HepG2 (cell line): ENCODE results near the gene ADAT3. TPM values are rescaled to one million over a fixed set of nuclear protein-coding genes. Genes with fewer than 3 reads are reported as not detected.

Source experiments
- ASH2L ChIP-seq: fragments of 300-600, 200-600 bp; sonication (generic); IDR thresholded peaks from 2 replicates; pipeline ENCODE4 v1.7.0; 2017; ENCODE audit warnings: low read depth, mild to moderate bottlenecking, moderate library complexity, mixed read lengths, low read length; ENCODE audit not compliant: insufficient read length
- BHLHE40 ChIP-seq: IDR thresholded peaks from 2 replicates; pipeline ENCODE4 v1.6.1; 2011; ENCODE audit warnings: low read length, improper control_type of control experiment
- GMEB1 ChIP-seq: sonication (generic); formaldehyde crosslinking; IDR thresholded peaks from 2 replicates; pipeline ENCODE4 v1.5.1; 2020; ENCODE audit warnings: missing genetic modification reagents, mild to moderate bottlenecking, borderline replicate concordance
- HNRNPLL ChIP-seq: fragments of 200-400 bp; formaldehyde crosslinking; IDR thresholded peaks from 2 replicates; pipeline ENCODE4 v1.6.1; 2017; ENCODE audit warnings: mild to moderate bottlenecking, low read depth, low read length; ENCODE audit not compliant: poor library complexity, severe bottlenecking
- LCORL ChIP-seq, 2 experiments: fragments of 450-650 bp in 1 of 2; sonication (generic) in 1 of 2; formaldehyde crosslinking in 1 of 2; IDR thresholded peaks; 2 replicates each; pipeline versions ENCODE4 v1.5.0 to v1.6.1; 2017 to 2020; ENCODE audit warnings: antibody characterized with exemption in 1 of 2, missing genetic modification reagents in 1 of 2
- MXD4 ChIP-seq: IDR thresholded peaks from 2 replicates; pipeline ENCODE4 v1.6.1; 2016; ENCODE audit warnings: mild to moderate bottlenecking, missing biosample characterization, missing genetic modification reagents
- REXO4 ChIP-seq: sonication (generic); formaldehyde crosslinking; IDR thresholded peaks from 2 replicates; pipeline ENCODE4 v1.8.0; 2022; ENCODE audit warnings: missing genetic modification reagents, mild to moderate bottlenecking, borderline replicate concordance
- SALL1 ChIP-seq: sonication (generic); formaldehyde crosslinking; IDR thresholded peaks from 2 replicates; pipeline ENCODE4 v1.8.0; 2022; ENCODE audit warnings: mild to moderate bottlenecking, missing genetic modification reagents
- SAP130 ChIP-seq: IDR thresholded peaks from 2 replicates; pipeline ENCODE4 v1.6.1; 2016; ENCODE audit warnings: low read depth
- SKI ChIP-seq: fragments of 450-650 bp; IDR thresholded peaks from one replicate; pipeline ENCODE4 v1.6.1; 2018; ENCODE audit warnings: mild to moderate bottlenecking; ENCODE audit not compliant: partially characterized antibody
- SKIL ChIP-seq: sonication (generic); formaldehyde crosslinking; IDR thresholded peaks from 2 replicates; pipeline ENCODE4 v1.8.0; 2022; ENCODE audit warnings: missing genetic modification reagents, mild to moderate bottlenecking, moderate library complexity, borderline replicate concordance
- ZNF207 ChIP-seq: fragments of 450-650 bp; IDR thresholded peaks from 2 replicates; pipeline ENCODE4 v1.6.1; 2016; ENCODE audit warnings: antibody characterized with exemption, borderline replicate concordance
- ZNF597 ChIP-seq: sonication (generic); formaldehyde crosslinking; IDR thresholded peaks from 2 replicates; pipeline ENCODE4 v1.5.0; 2020; ENCODE audit warnings: missing genetic modification reagents
- ZNF687 ChIP-seq: sonication (generic); formaldehyde crosslinking; IDR thresholded peaks from 2 replicates; pipeline ENCODE4 v1.5.1; 2020; ENCODE audit warnings: mild to moderate bottlenecking, missing genetic modification reagents, moderate library complexity
- polyA plus RNA-seq, 8 experiments: library from polyadenylated mRNA; depleted of rRNA in 3 of 8; stranded (reverse) in 7 of 8; unstranded in 1 of 8; fragments of >200 nt; fragmentation: Illumina TruSeq in 4 of 8; extraction: Trizol in 4 of 8; gene quantifications; 2 replicates each; pipeline versions ENCODE4 v1.2.1 to v1.2.3, GENCODE V29; 2011 to 2016; ENCODE audit warnings: low read depth in 4 of 8, missing spikeins in 1 of 8, mixed read lengths in 1 of 8; ENCODE audit not compliant: insufficient read depth in 1 of 8
- total RNA-seq, 5 experiments: library from RNA; depleted of rRNA; stranded (reverse); fragments of >200 nt; fragmentation: Illumina TruSeq; extraction: Trizol; gene quantifications; 2 replicates each; pipeline ENCODE4 v1.2.3, GENCODE V29; 2016; ENCODE audit warnings: low read depth in 1 of 5

Gene ADAT3
- total and polyA plus RNA-seq, 2 of the 13 experiments (the other 11 are each of a cell fraction or from before 2014, with no cell fraction given): 0.95 to 3.5 TPM

GRCh38 chr19:1860042-1860775 lies 45.0 kb upstream of the ADAT3 start (continued):
- peak; percentile 66 for TF ChIP-seq ASH2L
- TF ChIP-seq HNRNPLL: peak; percentile 18
- TF ChIP-seq ZNF687 (CRISPR knock-in tag): peak; percentile 54
- TF ChIP-seq GMEB1 (CRISPR knock-in tag): peak; percentile 10; the same call in 1 of the 2 replicates
- TF ChIP-seq SALL1 (CRISPR knock-in tag): peak; percentile 64; the same call in 1 of the 2 replicates
- TF ChIP-seq BHLHE40: peak; percentile 28; the same call in 1 of the 2 replicates
- TF ChIP-seq SKI: peak; percentile 39
- peak; percentile 45 for TF ChIP-seq SKIL (CRISPR knock-in tag)
- no peak for TF ChIP-seq ZNF597
- peak; percentile 94 for TF ChIP-seq SAP130 (CRISPR knock-in tag)
- TF ChIP-seq LCORL (IDR thresholded peaks at IDR 0.05): no peak
- peak; percentile 69 for TF ChIP-seq LCORL (CRISPR knock-in tag; IDR thresholded peaks at IDR 0.05)
- TF ChIP-seq REXO4: no peak
- no peak for TF ChIP-seq ZNF207
- no peak for TF ChIP-seq MXD4 (CRISPR knock-in tag)
